Stomach (tissue), 9 donors: ENCODE measurements around the gene L3MBTL4. TPM values are rescaled to one million over a fixed set of nuclear protein-coding genes. Genes with fewer than 3 reads are reported as not detected.

ENCODE experiments used
- DNase-seq, 2 donors: peaks; one replicate each; pipeline versions ENCODE4 v3.0.0 to v3.0.0-alpha.2; 2013 to 2019
- H3K27ac ChIP-seq, 5 donors: fragments of 200-600 bp in 4 of 5; sonication (generic) in 4 of 5; one replicate each; pipeline ENCODE4 v1.5.1; 2013 to 2019; ENCODE audit warnings: mild to moderate bottlenecking in 1 of 5, moderate library complexity in 1 of 5
- H3K27me3 ChIP-seq, 3 donors: fragments of 200-600 bp; sonication (generic); one replicate each; pipeline ENCODE4 v1.5.1; 2017 to 2019; ENCODE audit warnings: mixed run types in 1 of 3
- H3K36me3 ChIP-seq, 4 donors: fragments of 200-600 bp; sonication (generic); 1 replicate in 3 of 4; 2 replicates in 1 of 4; pipeline ENCODE4 v1.5.1; 2016 to 2019
- H3K4me1 ChIP-seq, 4 donors: fragments of 200-600 bp; sonication (generic); one replicate each; pipeline ENCODE4 v1.5.1; 2016 to 2019
- H3K4me3 ChIP-seq, 4 donors: fragments of 200-600 bp; sonication (generic) in 3 of 4; one replicate each; pipeline ENCODE4 v1.5.1; 2016 to 2019; ENCODE audit warnings: mild to moderate bottlenecking in 1 of 4
- H3K9me3 ChIP-seq, 4 donors: fragments of 200-600 bp; sonication (generic); one replicate each; pipeline ENCODE4 v1.5.1; 2016 to 2019
- EP300 ChIP-seq: sonication (generic); formaldehyde crosslinking; IDR thresholded peaks from one replicate; pipeline ENCODE4 v1.6.1; 2017; ENCODE audit warnings: antibody characterized with exemption
- POLR2A ChIP-seq, 4 donors: fragments of 450-650 bp; IDR thresholded peaks; one replicate each; pipeline ENCODE4 v1.6.1; 2016; ENCODE audit warnings: antibody characterized with exemption in 4 of 4, control low read depth in 2 of 4, mild to moderate bottlenecking in 1 of 4, moderate library complexity in 1 of 4
- POLR2AphosphoS5 ChIP-seq, 3 donors: sonication (generic); formaldehyde crosslinking; IDR thresholded peaks; one replicate each; pipeline ENCODE4 v1.6.1; 2016; ENCODE audit warnings: antibody characterized with exemption in 3 of 3
- WGBS, 5 donors: extraction: QIAGEN DNeasy Blood & Tissue Kit in 3 of 5; methylation state at CpG; one replicate each; pipeline versions ENCODE4 v1.1.5 to v1.1.7; 2013 to 2018; 5-methylcytosine and 5-hydroxymethylcytosine counted together
- intact Hi-C: fragments of 100-400 bp; cut with DNase I; formaldehyde crosslinking; loops from one replicate; pipeline ENCODE4 v1.15.1; 2023; ENCODE audit warnings: low total_unique reads
- polyA plus RNA-seq, 3 donors: library from polyadenylated mRNA; stranded (reverse); fragments of 200-250 nt; gene quantifications; one replicate each; pipeline ENCODE4 v1.2.3, GENCODE V29; 2013
- total RNA-seq, 5 donors: library from RNA; depleted of rRNA; stranded (reverse); fragments of >200 nt; gene quantifications; one replicate each; pipeline versions ENCODE4 v1.1.0 to v1.2.3, GENCODE V29; 2014 to 2016
- TF ChIP-seq, protein P1 (sequence below), 7 experiments: fragments of 450-650 bp in 4 of 7; fragments of 200-600 bp in 3 of 7; sonication (generic) in 3 of 7; IDR thresholded peaks; one replicate each; pipeline ENCODE4 v1.5.1; 2016 to 2019; ENCODE audit warnings: antibody characterized with exemption in 7 of 7, control low read depth in 2 of 7, mild to moderate bottlenecking in 1 of 7
- donor health status: healthy with polysubstance abuse.
- donor health status: Bipolar disorder and iron deficiency.
- donor health status: healthy.

The L3MBTL4 gene
- total and polyA plus RNA-seq, 8 donors = 1.9 to 23.3 (median 7.6) TPM

DNA sequence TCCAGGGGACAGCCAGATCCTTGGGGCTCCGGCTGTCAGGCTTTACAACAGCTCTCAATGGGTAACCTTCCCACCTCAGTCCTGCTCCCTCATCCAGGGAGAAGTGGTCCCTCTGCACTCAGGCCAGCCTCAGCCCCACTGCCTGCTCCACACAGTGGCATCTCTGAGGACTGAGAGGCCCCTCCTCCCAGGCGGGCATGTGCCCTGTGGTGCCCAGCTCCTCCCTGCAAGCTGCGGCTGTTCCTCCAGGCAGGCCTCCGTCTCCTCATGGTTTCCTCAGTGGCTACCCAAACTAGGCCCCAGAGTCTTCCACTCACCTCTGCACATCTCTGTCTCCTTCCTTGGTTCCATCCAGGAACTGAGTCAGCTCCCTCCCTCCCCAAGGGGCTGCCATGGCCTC, 437.7 kb downstream of the L3MBTL4 start:
- TF ChIP-seq, protein P1, sequence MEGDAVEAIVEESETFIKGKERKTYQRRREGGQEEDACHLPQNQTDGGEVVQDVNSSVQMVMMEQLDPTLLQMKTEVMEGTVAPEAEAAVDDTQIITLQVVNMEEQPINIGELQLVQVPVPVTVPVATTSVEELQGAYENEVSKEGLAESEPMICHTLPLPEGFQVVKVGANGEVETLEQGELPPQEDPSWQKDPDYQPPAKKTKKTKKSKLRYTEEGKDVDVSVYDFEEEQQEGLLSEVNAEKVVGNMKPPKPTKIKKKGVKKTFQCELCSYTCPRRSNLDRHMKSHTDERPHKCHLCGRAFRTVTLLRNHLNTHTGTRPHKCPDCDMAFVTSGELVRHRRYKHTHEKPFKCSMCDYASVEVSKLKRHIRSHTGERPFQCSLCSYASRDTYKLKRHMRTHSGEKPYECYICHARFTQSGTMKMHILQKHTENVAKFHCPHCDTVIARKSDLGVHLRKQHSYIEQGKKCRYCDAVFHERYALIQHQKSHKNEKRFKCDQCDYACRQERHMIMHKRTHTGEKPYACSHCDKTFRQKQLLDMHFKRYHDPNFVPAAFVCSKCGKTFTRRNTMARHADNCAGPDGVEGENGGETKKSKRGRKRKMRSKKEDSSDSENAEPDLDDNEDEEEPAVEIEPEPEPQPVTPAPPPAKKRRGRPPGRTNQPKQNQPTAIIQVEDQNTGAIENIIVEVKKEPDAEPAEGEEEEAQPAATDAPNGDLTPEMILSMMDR (IDR thresholded peaks at IDR 0.05) = no peak
- TF ChIP-seq EP300 = no peak

DNA sequence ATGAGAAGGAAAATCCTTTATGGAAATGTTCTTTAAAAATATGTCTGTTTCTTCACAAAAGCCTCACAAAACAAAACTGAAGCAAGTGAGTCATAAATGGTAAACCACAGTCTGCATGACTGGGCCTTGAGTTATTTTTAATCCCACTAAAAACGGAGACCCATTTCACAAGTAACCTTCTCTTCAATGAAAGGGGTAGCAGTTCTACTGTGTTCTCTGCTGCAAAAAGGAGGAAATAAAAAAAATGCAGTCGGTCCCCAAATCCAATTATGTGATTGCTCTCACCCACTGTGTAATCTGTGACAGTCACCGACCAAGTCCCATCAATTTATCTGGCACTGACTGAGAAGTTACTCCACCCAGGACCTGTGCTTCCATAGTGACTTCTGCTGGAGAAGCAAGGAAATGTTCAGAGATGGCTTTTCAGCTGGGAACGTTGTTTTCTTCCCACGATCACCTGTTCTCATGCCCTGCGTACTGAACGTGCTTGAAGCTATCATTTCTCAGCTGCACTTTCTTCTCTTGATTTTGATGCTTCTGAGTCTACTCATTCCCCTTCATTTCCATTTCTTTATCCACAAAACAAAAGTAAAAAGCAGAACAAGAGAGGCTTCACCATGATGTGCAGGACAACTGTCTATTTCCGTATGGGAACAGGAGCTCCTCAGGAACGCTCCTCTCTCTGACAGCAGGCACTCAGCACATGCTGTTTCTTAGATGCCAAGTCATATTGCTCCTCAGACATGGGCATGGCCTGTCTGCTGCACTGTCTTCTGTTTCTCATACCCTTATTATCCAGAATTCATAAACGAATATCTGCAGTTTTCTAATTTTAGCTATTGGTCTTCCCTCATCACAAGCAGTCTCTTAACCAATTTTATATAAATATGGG, 439.4 kb downstream of the L3MBTL4 start:
- Histone ChIP-seq H3K4me1 (peaks cover 0 to 3% (median 0%) of the 10 kb centered on the region in 4 donors), H3K9me3 (no peaks in the 10 kb centered on the region), H3K36me3 (no peaks in the 10 kb centered on the region), H3K27ac (no peak overlapping the region), H3K27me3 (no peaks in the 10 kb centered on the region), H3K4me3 (no peak overlapping the region)
- intact Hi-C loops = no loop called here
- no peak for DNase-seq
- WGBS, 5 donors = 73 to 80% (median 77%) methylated on average over 10 of the region's 10 CpGs
- TF ChIP-seq, protein P1 (IDR thresholded peaks at IDR 0.05) = no peak
- no peak for TF ChIP-seq EP300
- TF ChIP-seq POLR2AphosphoS5 (IDR thresholded peaks at IDR 0.05) = no peak
- no peak for TF ChIP-seq POLR2A (IDR thresholded peaks at IDR 0.05)

More for the DNA sequence above, 437.7 kb downstream of the L3MBTL4 start:
- H3K36me3 ChIP-seq = no peaks in the 10 kb centered on the region
- no peaks in the 10 kb centered on the region for H3K4me1 ChIP-seq
- 89 to 97% (median 91%) methylated on average over 4 of the region's 4 CpGs for WGBS, 5 donors
- intact Hi-C loops = no loop called here
- H3K4me3 ChIP-seq = no peak overlapping the region
- H3K9me3 ChIP-seq = no peaks in the 10 kb centered on the region
- H3K27ac ChIP-seq = no peak overlapping the region
- DNase-seq = no peak
- no peaks in the 10 kb centered on the region for H3K27me3 ChIP-seq

DNA sequence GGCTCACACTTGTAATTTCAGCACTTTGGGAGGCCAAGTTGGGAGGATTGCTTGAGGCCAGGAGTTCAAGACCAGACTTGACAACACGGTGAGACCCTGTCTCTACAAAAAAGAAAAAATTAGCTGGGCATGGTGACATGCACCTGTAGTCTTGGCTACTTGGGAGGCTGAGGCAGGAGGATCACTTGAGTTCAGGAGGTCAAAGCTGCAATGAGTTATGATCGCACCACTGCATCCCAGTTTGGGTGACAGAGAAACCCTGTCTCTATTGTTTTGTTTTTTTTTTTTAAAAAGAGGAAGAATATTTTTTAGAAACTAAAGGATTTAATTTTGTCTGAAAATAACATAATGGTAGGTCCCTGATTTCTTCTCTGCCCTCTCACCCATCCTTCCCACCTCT, 440.0 kb downstream of the L3MBTL4 start:
- WGBS, 5 donors = 84 to 91% (median 90%) methylated on average over 2 of the region's 2 CpGs
- Histone ChIP-seq H3K36me3 (no peaks in the 10 kb centered on the region), H3K27ac (no peak overlapping the region), H3K27me3 (no peaks in the 10 kb centered on the region), H3K9me3 (no peaks in the 10 kb centered on the region), H3K4me3 (no peak overlapping the region), H3K4me1 (peaks cover 0 to 3% (median 0%) of the 10 kb centered on the region in 4 donors)
- DNase-seq = no peak
- TF ChIP-seq POLR2A (IDR thresholded peaks at IDR 0.05) (no peak), EP300 (no peak), POLR2AphosphoS5 (IDR thresholded peaks at IDR 0.05) (no peak)
- TF ChIP-seq, protein P1 (IDR thresholded peaks at IDR 0.05) = no peak
- intact Hi-C loops = no loop called here

DNA sequence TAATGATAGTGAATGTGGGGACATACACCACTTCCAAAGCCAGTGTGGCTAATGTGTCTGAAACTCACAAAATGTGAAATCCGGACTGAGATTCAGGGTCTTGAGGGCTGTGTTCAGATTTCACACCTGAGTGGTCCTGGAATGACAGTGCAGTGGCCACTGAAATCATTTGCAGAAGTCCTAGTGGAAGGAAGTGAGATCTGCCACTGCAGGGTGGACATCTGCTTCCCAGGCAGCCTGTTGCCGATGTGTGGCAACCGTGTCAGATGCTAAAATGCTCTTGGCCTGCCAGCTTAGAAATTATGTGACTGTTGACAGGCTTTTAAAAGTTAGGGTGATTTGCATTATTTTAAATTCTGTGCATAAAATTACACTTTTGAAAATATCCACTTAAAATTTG, 441.6 kb downstream of the L3MBTL4 start:
- 84 to 97% (median 93%) methylated on average over 3 of the region's 3 CpGs for WGBS, 5 donors
- Histone ChIP-seq H3K36me3 (no peaks in the 10 kb centered on the region), H3K9me3 (no peaks in the 10 kb centered on the region), H3K27ac (no peak overlapping the region), H3K4me3 (no peak overlapping the region), H3K27me3 (no peaks in the 10 kb centered on the region), H3K4me1 (peaks cover 0 to 3% (median 0%) of the 10 kb centered on the region in 4 donors)
- TF ChIP-seq, protein P1 (IDR thresholded peaks at IDR 0.05) = no peak
- TF ChIP-seq EP300 = no peak
- TF ChIP-seq POLR2AphosphoS5 (IDR thresholded peaks at IDR 0.05) = no peak
- TF ChIP-seq POLR2A (IDR thresholded peaks at IDR 0.05) = no peak
- intact Hi-C loops = no loop called here
- no peak for DNase-seq
